DOHH2 (cell line): Measurements from ENCODE around the gene ITGA3.

Source experiments
- H3F3A ChIP-seq: fragments of 200-600 bp; sonication (generic), shearing (Covaris generic); 2 replicates; pipeline ENCODE4 v1.6.0; 2016; ENCODE audit warnings: antibody characterized with exemption, mild to moderate bottlenecking; ENCODE audit not compliant: control insufficient read depth, insufficient read depth
- H3K27ac ChIP-seq: fragments of 200-600 bp; sonication (generic); 2 replicates; pipeline ENCODE4 v1.5.1; 2014; ENCODE audit warnings: low read depth, mild to moderate bottlenecking, low read length, moderate library complexity
- H3K27me3 ChIP-seq: fragments of 200-600 bp; sonication (generic); 2 replicates; pipeline ENCODE4 v1.6.1; 2014; ENCODE audit warnings: mild to moderate bottlenecking, low read length, mixed read lengths; ENCODE audit not compliant: control insufficient read depth
- H3K36me3 ChIP-seq: fragments of 200-600 bp; sonication (generic); 2 replicates; pipeline ENCODE4 v1.6.1; 2014; ENCODE audit warnings: mild to moderate bottlenecking, low read length, moderate library complexity, mixed read lengths; ENCODE audit not compliant: control insufficient read depth
- H3K4me1 ChIP-seq: fragments of 200-600 bp; sonication (generic); 2 replicates; pipeline ENCODE4 v1.6.1; 2014; ENCODE audit warnings: mild to moderate bottlenecking, low read length, mixed read lengths; ENCODE audit not compliant: control insufficient read depth
- H3K4me2 ChIP-seq: fragments of 200-600 bp; sonication (generic); 2 replicates; pipeline ENCODE4 v1.6.0; 2014; ENCODE audit warnings: mild to moderate bottlenecking, low read length, moderate library complexity
- H3K4me3 ChIP-seq: fragments of 200-600 bp; sonication (generic); 2 replicates; pipeline ENCODE4 v1.5.1; 2014; ENCODE audit warnings: mild to moderate bottlenecking, low read length, mixed read lengths
- H3K79me2 ChIP-seq: fragments of 200-600 bp; sonication (generic); 2 replicates; pipeline ENCODE4 v1.6.1; 2014; ENCODE audit warnings: mild to moderate bottlenecking, low read length, mixed read lengths; ENCODE audit not compliant: control insufficient read depth
- H3K9me2 ChIP-seq: fragments of 200-600 bp; sonication (generic); replicated peaks from 2 replicates; pipeline ENCODE4 v1.6.1; 2014; ENCODE audit warnings: mild to moderate bottlenecking, low read length, mixed read lengths; ENCODE audit not compliant: control insufficient read depth
- H3K9me3 ChIP-seq: fragments of 200-600 bp; sonication (generic); 2 replicates; pipeline ENCODE4 v1.6.1; 2014; ENCODE audit warnings: antibody characterized with exemption, low read length, mixed read lengths; ENCODE audit not compliant: control insufficient read depth, insufficient read depth
- H4K20me1 ChIP-seq: fragments of 200-600 bp; sonication (generic); 2 replicates; pipeline ENCODE4 v1.6.0; 2014; ENCODE audit warnings: low read depth, mild to moderate bottlenecking, antibody characterized with exemption, low read length, moderate library complexity; ENCODE audit not compliant: control insufficient read depth, insufficient read depth
- EZH2phosphoT487 ChIP-seq: fragments of 200-600 bp; sonication (generic); IDR thresholded peaks from 2 replicates; pipeline ENCODE4 v1.6.1; 2017; ENCODE audit warnings: borderline replicate concordance, mild to moderate bottlenecking, antibody characterized with exemption, low read length, moderate library complexity, mixed read lengths
- TF ChIP-seq, protein P1 (sequence below): fragments of 200-600 bp; sonication (generic); IDR thresholded peaks from one replicate; pipeline ENCODE4 v1.5.1; 2014; ENCODE audit warnings: antibody characterized with exemption, mild to moderate bottlenecking, low read depth, low read length; ENCODE audit not compliant: poor library complexity, severe bottlenecking

ITGA3 gene

GRCh38 chr17:50090071-50090470, 34.2 kb downstream of the ITGA3 start:
- H4K20me1 ChIP-seq: no peaks in the 10 kb centered on the region
- peaks cover 11% of the 10 kb centered on the region for H3K4me1 ChIP-seq
- TF ChIP-seq EZH2phosphoT487: no peak
- TF ChIP-seq, protein P1, sequence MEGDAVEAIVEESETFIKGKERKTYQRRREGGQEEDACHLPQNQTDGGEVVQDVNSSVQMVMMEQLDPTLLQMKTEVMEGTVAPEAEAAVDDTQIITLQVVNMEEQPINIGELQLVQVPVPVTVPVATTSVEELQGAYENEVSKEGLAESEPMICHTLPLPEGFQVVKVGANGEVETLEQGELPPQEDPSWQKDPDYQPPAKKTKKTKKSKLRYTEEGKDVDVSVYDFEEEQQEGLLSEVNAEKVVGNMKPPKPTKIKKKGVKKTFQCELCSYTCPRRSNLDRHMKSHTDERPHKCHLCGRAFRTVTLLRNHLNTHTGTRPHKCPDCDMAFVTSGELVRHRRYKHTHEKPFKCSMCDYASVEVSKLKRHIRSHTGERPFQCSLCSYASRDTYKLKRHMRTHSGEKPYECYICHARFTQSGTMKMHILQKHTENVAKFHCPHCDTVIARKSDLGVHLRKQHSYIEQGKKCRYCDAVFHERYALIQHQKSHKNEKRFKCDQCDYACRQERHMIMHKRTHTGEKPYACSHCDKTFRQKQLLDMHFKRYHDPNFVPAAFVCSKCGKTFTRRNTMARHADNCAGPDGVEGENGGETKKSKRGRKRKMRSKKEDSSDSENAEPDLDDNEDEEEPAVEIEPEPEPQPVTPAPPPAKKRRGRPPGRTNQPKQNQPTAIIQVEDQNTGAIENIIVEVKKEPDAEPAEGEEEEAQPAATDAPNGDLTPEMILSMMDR: no peak
- no peaks in the 10 kb centered on the region for H3K9me2 ChIP-seq
- H3K27me3 ChIP-seq: no peaks in the 10 kb centered on the region
- H3K79me2 ChIP-seq: no peaks in the 10 kb centered on the region
- no peaks in the 10 kb centered on the region for H3K9me3 ChIP-seq
- H3K36me3 ChIP-seq: no peaks in the 10 kb centered on the region
- H3K27ac ChIP-seq: no peak overlapping the region
- no peak overlapping the region for H3K4me2 ChIP-seq
- H3K4me3 ChIP-seq: no peak overlapping the region
- H3F3A ChIP-seq: peaks cover 2% of the 10 kb centered on the region; the same call in 1 of the 2 replicates

- H3K27me3 ChIP-seq: no peaks in the 10 kb centered on the region
- no peak overlapping the region for H3K4me2 ChIP-seq
- H3K79me2 ChIP-seq: peaks cover 5% of the 10 kb centered on the region
- peaks cover 19% of the 10 kb centered on the region for H3K4me1 ChIP-seq
- no peaks in the 10 kb centered on the region for H3K36me3 ChIP-seq
- H3K9me2 ChIP-seq: no peaks in the 10 kb centered on the region
- TF ChIP-seq, protein P1: no peak
- TF ChIP-seq EZH2phosphoT487: no peak
- H3K9me3 ChIP-seq: no peaks in the 10 kb centered on the region
- no peaks in the 10 kb centered on the region for H4K20me1 ChIP-seq
- no peak overlapping the region for H3K4me3 ChIP-seq
- H3F3A ChIP-seq: peaks cover 2% of the 10 kb centered on the region; the same call in 1 of the 2 replicates
- no peak overlapping the region for H3K27ac ChIP-seq
Measured at GRCh38 chr17:50090971-50091917, 35.3 kb downstream of the ITGA3 start.

DNA sequence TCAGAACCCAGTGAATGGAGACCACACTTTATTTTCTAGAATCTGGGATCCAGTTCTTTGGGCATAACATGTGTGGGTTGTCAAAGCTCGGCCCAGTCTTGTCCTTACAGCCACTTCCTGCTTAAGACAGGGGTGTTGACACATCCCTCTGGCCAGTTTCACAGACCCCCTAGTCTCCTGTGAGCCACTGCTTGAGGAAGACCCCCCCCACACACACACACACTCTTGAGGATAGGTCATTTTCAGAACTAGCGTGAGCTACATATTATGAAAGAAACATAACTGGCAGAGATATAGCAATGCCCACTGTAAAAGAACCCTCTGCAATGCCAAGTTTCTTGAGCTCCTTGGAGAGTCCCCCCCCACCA, 36.0 kb downstream of the ITGA3 start:
- no peak overlapping the region for H3K4me2 ChIP-seq
- H3K79me2 ChIP-seq: peaks cover 5% of the 10 kb centered on the region
- no peak overlapping the region for H3K27ac ChIP-seq
- peaks cover 20% of the 10 kb centered on the region for H3K4me1 ChIP-seq
- H3K9me3 ChIP-seq: no peaks in the 10 kb centered on the region
- H3K36me3 ChIP-seq: no peaks in the 10 kb centered on the region
- H3F3A ChIP-seq: peaks cover 2% of the 10 kb centered on the region; the same call in 1 of the 2 replicates
- no peak for TF ChIP-seq EZH2phosphoT487
- TF ChIP-seq, protein P1: no peak
- H3K9me2 ChIP-seq: no peaks in the 10 kb centered on the region
- H4K20me1 ChIP-seq: no peaks in the 10 kb centered on the region
- H3K4me3 ChIP-seq: no peak overlapping the region
- no peaks in the 10 kb centered on the region for H3K27me3 ChIP-seq
